ENCODE results near the gene FERD3L.

DNA sequence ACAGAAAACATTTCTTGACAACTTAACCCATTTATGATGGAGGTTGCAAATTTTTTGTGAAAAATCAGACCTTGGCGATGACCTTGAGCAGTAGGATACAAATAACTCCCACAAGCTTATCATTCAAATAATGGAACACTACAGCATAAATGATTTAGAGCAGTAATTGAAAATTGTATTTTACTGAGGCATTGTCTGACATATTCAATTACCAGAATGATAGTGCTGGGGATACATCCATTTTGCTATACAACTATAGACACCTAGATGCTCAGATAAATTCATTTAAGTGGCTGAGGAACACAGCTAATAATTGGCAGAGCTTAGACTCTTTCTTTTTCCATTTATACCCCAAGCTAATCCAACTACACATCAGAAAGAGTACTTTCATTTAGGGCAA lies 46.7 kb downstream of the FERD3L start:
- TF ChIP-seq EZH2 (IDR thresholded peaks at IDR 0.05; ENCODE audit: low read depth, unreplicated experiment) (no peak), JUNB (IDR thresholded peaks at IDR 0.05; ENCODE audit: unreplicated experiment) (no peak), EZH2phosphoT487 (IDR thresholded peaks at IDR 0.05; ENCODE audit: unreplicated experiment) (no peak), POLR2AphosphoS5 (IDR thresholded peaks at IDR 0.05; ENCODE audit: low read depth) (no peak), NANOG (IDR thresholded peaks at IDR 0.05; ENCODE audit: borderline replicate concordance) (no peak), CREB1 (CRISPR knock-in tag; IDR thresholded peaks at IDR 0.05; ENCODE audit: low read depth) (no peak), STAT1 (IDR thresholded peaks at IDR 0.05; ENCODE audit: unreplicated experiment) (no peak), ZNF331 (CRISPR knock-in tag; IDR thresholded peaks at IDR 0.05; ENCODE audit: low read depth) (no peak)
- TF ChIP-seq, protein P1, sequence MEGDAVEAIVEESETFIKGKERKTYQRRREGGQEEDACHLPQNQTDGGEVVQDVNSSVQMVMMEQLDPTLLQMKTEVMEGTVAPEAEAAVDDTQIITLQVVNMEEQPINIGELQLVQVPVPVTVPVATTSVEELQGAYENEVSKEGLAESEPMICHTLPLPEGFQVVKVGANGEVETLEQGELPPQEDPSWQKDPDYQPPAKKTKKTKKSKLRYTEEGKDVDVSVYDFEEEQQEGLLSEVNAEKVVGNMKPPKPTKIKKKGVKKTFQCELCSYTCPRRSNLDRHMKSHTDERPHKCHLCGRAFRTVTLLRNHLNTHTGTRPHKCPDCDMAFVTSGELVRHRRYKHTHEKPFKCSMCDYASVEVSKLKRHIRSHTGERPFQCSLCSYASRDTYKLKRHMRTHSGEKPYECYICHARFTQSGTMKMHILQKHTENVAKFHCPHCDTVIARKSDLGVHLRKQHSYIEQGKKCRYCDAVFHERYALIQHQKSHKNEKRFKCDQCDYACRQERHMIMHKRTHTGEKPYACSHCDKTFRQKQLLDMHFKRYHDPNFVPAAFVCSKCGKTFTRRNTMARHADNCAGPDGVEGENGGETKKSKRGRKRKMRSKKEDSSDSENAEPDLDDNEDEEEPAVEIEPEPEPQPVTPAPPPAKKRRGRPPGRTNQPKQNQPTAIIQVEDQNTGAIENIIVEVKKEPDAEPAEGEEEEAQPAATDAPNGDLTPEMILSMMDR (conservative IDR thresholded peaks at IDR 0.05; ENCODE audit: low read depth in 2 of 2), result no peak
- TF ChIP-seq, protein P2, sequence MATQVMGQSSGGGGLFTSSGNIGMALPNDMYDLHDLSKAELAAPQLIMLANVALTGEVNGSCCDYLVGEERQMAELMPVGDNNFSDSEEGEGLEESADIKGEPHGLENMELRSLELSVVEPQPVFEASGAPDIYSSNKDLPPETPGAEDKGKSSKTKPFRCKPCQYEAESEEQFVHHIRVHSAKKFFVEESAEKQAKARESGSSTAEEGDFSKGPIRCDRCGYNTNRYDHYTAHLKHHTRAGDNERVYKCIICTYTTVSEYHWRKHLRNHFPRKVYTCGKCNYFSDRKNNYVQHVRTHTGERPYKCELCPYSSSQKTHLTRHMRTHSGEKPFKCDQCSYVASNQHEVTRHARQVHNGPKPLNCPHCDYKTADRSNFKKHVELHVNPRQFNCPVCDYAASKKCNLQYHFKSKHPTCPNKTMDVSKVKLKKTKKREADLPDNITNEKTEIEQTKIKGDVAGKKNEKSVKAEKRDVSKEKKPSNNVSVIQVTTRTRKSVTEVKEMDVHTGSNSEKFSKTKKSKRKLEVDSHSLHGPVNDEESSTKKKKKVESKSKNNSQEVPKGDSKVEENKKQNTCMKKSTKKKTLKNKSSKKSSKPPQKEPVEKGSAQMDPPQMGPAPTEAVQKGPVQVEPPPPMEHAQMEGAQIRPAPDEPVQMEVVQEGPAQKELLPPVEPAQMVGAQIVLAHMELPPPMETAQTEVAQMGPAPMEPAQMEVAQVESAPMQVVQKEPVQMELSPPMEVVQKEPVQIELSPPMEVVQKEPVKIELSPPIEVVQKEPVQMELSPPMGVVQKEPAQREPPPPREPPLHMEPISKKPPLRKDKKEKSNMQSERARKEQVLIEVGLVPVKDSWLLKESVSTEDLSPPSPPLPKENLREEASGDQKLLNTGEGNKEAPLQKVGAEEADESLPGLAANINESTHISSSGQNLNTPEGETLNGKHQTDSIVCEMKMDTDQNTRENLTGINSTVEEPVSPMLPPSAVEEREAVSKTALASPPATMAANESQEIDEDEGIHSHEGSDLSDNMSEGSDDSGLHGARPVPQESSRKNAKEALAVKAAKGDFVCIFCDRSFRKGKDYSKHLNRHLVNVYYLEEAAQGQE (IDR thresholded peaks at IDR 0.05; ENCODE audit: unreplicated experiment), result no peak
- TF ChIP-seq, protein P3, sequence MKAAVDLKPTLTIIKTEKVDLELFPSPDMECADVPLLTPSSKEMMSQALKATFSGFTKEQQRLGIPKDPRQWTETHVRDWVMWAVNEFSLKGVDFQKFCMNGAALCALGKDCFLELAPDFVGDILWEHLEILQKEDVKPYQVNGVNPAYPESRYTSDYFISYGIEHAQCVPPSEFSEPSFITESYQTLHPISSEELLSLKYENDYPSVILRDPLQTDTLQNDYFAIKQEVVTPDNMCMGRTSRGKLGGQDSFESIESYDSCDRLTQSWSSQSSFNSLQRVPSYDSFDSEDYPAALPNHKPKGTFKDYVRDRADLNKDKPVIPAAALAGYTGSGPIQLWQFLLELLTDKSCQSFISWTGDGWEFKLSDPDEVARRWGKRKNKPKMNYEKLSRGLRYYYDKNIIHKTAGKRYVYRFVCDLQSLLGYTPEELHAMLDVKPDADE (IDR thresholded peaks at IDR 0.05), result no peak
- TF ChIP-seq, protein P4, sequence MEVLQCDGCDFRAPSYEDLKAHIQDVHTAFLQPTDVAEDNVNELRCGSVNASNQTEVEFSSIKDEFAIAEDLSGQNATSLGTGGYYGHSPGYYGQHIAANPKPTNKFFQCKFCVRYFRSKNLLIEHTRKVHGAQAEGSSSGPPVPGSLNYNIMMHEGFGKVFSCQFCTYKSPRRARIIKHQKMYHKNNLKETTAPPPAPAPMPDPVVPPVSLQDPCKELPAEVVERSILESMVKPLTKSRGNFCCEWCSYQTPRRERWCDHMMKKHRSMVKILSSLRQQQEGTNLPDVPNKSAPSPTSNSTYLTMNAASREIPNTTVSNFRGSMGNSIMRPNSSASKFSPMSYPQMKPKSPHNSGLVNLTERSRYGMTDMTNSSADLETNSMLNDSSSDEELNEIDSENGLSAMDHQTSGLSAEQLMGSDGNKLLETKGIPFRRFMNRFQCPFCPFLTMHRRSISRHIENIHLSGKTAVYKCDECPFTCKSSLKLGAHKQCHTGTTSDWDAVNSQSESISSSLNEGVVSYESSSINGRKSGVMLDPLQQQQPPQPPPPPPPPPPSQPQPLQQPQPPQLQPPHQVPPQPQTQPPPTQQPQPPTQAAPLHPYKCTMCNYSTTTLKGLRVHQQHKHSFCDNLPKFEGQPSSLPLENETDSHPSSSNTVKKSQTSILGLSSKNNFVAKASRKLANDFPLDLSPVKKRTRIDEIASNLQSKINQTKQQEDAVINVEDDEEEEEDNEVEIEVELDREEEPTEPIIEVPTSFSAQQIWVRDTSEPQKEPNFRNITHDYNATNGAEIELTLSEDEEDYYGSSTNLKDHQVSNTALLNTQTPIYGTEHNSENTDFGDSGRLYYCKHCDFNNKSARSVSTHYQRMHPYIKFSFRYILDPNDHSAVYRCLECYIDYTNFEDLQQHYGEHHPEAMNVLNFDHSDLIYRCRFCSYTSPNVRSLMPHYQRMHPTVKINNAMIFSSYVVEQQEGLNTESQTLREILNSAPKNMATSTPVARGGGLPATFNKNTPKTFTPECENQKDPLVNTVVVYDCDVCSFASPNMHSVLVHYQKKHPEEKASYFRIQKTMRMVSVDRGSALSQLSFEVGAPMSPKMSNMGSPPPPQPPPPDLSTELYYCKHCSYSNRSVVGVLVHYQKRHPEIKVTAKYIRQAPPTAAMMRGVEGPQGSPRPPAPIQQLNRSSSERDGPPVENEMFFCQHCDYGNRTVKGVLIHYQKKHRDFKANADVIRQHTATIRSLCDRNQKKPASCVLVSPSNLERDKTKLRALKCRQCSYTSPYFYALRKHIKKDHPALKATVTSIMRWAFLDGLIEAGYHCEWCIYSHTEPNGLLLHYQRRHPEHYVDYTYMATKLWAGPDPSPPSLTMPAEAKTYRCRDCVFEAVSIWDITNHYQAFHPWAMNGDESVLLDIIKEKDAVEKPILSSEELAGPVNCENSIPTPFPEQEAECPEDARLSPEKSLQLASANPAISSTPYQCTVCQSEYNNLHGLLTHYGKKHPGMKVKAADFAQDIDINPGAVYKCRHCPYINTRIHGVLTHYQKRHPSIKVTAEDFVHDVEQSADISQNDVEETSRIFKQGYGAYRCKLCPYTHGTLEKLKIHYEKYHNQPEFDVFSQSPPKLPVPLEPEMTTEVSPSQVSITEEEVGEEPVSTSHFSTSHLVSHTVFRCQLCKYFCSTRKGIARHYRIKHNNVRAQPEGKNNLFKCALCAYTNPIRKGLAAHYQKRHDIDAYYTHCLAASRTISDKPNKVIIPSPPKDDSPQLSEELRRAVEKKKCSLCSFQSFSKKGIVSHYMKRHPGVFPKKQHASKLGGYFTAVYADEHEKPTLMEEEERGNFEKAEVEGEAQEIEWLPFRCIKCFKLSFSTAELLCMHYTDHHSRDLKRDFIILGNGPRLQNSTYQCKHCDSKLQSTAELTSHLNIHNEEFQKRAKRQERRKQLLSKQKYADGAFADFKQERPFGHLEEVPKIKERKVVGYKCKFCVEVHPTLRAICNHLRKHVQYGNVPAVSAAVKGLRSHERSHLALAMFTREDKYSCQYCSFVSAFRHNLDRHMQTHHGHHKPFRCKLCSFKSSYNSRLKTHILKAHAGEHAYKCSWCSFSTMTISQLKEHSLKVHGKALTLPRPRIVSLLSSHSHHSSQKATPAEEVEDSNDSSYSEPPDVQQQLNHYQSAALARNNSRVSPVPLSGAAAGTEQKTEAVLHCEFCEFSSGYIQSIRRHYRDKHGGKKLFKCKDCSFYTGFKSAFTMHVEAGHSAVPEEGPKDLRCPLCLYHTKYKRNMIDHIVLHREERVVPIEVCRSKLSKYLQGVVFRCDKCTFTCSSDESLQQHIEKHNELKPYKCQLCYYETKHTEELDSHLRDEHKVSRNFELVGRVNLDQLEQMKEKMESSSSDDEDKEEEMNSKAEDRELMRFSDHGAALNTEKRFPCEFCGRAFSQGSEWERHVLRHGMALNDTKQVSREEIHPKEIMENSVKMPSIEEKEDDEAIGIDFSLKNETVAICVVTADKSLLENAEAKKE (CRISPR knock-in tag; IDR thresholded peaks at IDR 0.05), result no peak
